Left lung (tissue), 10 donors: ENCODE data around the gene KIZ. TPM values are rescaled to one million over a fixed set of nuclear protein-coding genes. Genes with fewer than 3 reads are reported as not detected.

Experiments used
- ATAC-seq: fragments of 200-7000 bp; cut with Tn5 transposase; one replicate; pipeline ENCODE4 v1.9.1; 2020; ENCODE audit warnings: moderate library complexity
- DNase-seq, 4 donors: peaks; one replicate each; pipeline ENCODE4 v3.0.0-alpha.2; 2013 to 2020
- H3K27ac ChIP-seq, 2 donors: fragments of 200-600 bp; sonication (generic) in 1 of 2; one replicate each; pipeline versions ENCODE4 v1.5.0 to v1.8.0; 2020 to 2021
- H3K27me3 ChIP-seq, 2 donors: fragments of 200-600 bp; sonication (generic) in 1 of 2; one replicate each; pipeline versions ENCODE4 v1.5.0 to v1.8.0; 2020 to 2021
- H3K36me3 ChIP-seq, 2 donors: fragments of 200-600 bp; sonication (generic) in 1 of 2; one replicate each; pipeline versions ENCODE4 v1.5.0 to v1.8.0; 2020 to 2021
- H3K4me1 ChIP-seq, 2 donors: fragments of 200-600 bp; one replicate each; pipeline ENCODE4 v1.8.0; 2021
- H3K4me3 ChIP-seq, 2 donors: fragments of 200-600 bp; sonication (generic) in 1 of 2; one replicate each; pipeline versions ENCODE4 v1.5.0 to v1.8.0; 2020 to 2021; ENCODE audit warnings: mild to moderate bottlenecking in 1 of 2
- H3K9me3 ChIP-seq, 2 donors: fragments of 200-600 bp; sonication (generic) in 1 of 2; one replicate each; pipeline versions ENCODE4 v1.5.0 to v1.8.0; 2020 to 2021
- CTCF ChIP-seq, 2 donors: fragments of 200-600 bp; sonication (generic) in 1 of 2; IDR thresholded peaks; one replicate each; pipeline versions ENCODE4 v1.5.0 to v1.8.0; 2021; ENCODE audit warnings: antibody characterized with exemption in 2 of 2
- intact Hi-C, 2 donors: fragments of 100-400 bp; cut with DNase I; formaldehyde crosslinking; loops; one replicate each; pipeline versions ENCODE4 v1.11.2 to v1.14.2; 2022
- polyA plus RNA-seq, 6 donors: library from polyadenylated mRNA; unstranded; fragments of 120-200 nt; gene quantifications; one replicate each; pipeline ENCODE4 v1.2.1, GENCODE V29; 2013; ENCODE audit not compliant: insufficient read length in 6 of 6
- total RNA-seq, 2 donors: library from RNA; stranded (reverse); fragmentation: NEBNext Ultra II Directional; extraction: Animal tissue kit (Norgen Biotek cat#: 25700); gene quantifications; one replicate each; pipeline ENCODE4 v1.2.1, GENCODE V29; 2021
- donor health status: DM: no; HTN: yes; CAD: no.
- donor health status: DM: no; HTN: no; CAD: no.

Gene KIZ
- total and polyA plus RNA-seq, 8 donors, result 10.4 to 30.6 (median 25.2) TPM

GRCh38 chr20:21137078-21137477 lies 11.2 kb downstream of the KIZ start:
- intact Hi-C loops, result no loop called here
- no peak for DNase-seq
- peaks cover 0 to 21% of the 10 kb centered on the region in 2 donors for H3K36me3 ChIP-seq
- H3K27ac ChIP-seq, result no peak overlapping the region
- no peaks in the 10 kb centered on the region for H3K27me3 ChIP-seq
- H3K9me3 ChIP-seq, result no peaks in the 10 kb centered on the region
- H3K4me1 ChIP-seq, result no peaks in the 10 kb centered on the region
- no peak for TF ChIP-seq CTCF (IDR thresholded peaks at IDR 0.05)
- ATAC-seq, result no peak
- no peak overlapping the region for H3K4me3 ChIP-seq

- no peaks in the 10 kb centered on the region for H3K9me3 ChIP-seq
- ATAC-seq (no peak), DNase-seq (no peak)
- no peak overlapping the region for H3K27ac ChIP-seq
- H3K27me3 ChIP-seq, result no peaks in the 10 kb centered on the region
- intact Hi-C loops, result no loop called here
- no peaks in the 10 kb centered on the region for H3K4me1 ChIP-seq
- peaks cover 0 to 15% of the 10 kb centered on the region in 2 donors for H3K36me3 ChIP-seq
- no peak overlapping the region for H3K4me3 ChIP-seq
- TF ChIP-seq CTCF (IDR thresholded peaks at IDR 0.05), result no peak
Observed at GRCh38 chr20:21139881-21140566, 14.1 kb downstream of the KIZ start.

GRCh38 chr20:21141825-21142224 lies 15.9 kb downstream of the KIZ start:
- DNase-seq, result no peak
- Histone ChIP-seq H3K4me1 (no peaks in the 10 kb centered on the region), H3K4me3 (no peak overlapping the region), H3K9me3 (no peaks in the 10 kb centered on the region), H3K27ac (no peak overlapping the region), H3K36me3 (peaks cover 0 to 11% of the 10 kb centered on the region in 2 donors), H3K27me3 (no peaks in the 10 kb centered on the region)
- intact Hi-C loops, result no loop called here
- no peak for ATAC-seq
- TF ChIP-seq CTCF (IDR thresholded peaks at IDR 0.05), result no peak

- no peak overlapping the region for H3K4me3 ChIP-seq
- H3K36me3 ChIP-seq, result no peaks in the 10 kb centered on the region
- no peaks in the 10 kb centered on the region for H3K27me3 ChIP-seq
- no peaks in the 10 kb centered on the region for H3K4me1 ChIP-seq
- DNase-seq (no peak), ATAC-seq (no peak)
- TF ChIP-seq CTCF (IDR thresholded peaks at IDR 0.05), result no peak
- intact Hi-C loops, result no loop called here
- no peak overlapping the region for H3K27ac ChIP-seq
- H3K9me3 ChIP-seq, result no peaks in the 10 kb centered on the region
Observed at GRCh38 chr20:21143194-21143890, 17.5 kb downstream of the KIZ start.

GRCh38 chr20:21145424-21145823 lies 19.5 kb downstream of the KIZ start:
- no peaks in the 10 kb centered on the region for H3K36me3 ChIP-seq
- H3K4me3 ChIP-seq, result no peak overlapping the region
- no peak for TF ChIP-seq CTCF (IDR thresholded peaks at IDR 0.05)
- ATAC-seq (no peak), DNase-seq (no peak)
- intact Hi-C loops, result no loop called here
- H3K9me3 ChIP-seq, result no peaks in the 10 kb centered on the region
- H3K4me1 ChIP-seq, result no peaks in the 10 kb centered on the region
- no peaks in the 10 kb centered on the region for H3K27me3 ChIP-seq
- no peak overlapping the region for H3K27ac ChIP-seq
